ENCODE measurements around the gene PIGC.

Gene PIGC

GRCh38 chr1:172430128-172430454 is 13.8 kb downstream of the PIGC start:
- DNase-seq (ENCODE audit: low read depth in 2 of 2): no peak

- DNase-seq (ENCODE audit: low read depth in 2 of 2): peak in 1 of 2 donors; percentile 10
Observed at GRCh38 chr1:172429331-172430127, 14.3 kb downstream of the PIGC start.

- no peak for DNase-seq (ENCODE audit: low read depth in 2 of 2)
Observed at GRCh38 chr1:172427191-172427590, 16.7 kb downstream of the PIGC start.

- DNase-seq (ENCODE audit: low read depth in 2 of 2): no peak
Observed at GRCh38 chr1:172425339-172425738, 18.5 kb downstream of the PIGC start.

GRCh38 chr1:172423336-172423735 is 20.5 kb downstream of the PIGC start:
- DNase-seq (ENCODE audit: low read depth in 2 of 2): no peak

GRCh38 chr1:172421974-172422604 is 21.8 kb downstream of the PIGC start:
- no peak for DNase-seq (ENCODE audit: low read depth in 2 of 2)

- DNase-seq (ENCODE audit: low read depth in 2 of 2): no peak
Observed at GRCh38 chr1:172420385-172420784, 23.5 kb downstream of the PIGC start, which contains the start of gene C1orf105. TSS of gene C1orf105 (plus strand) at chr1:172420685. CDS start at chr1:172420886, 201 bp downstream.

- DNase-seq (ENCODE audit: low read depth in 2 of 2): no peak
Observed at GRCh38 chr1:172417557-172417956, 26.3 kb downstream of the PIGC start.

GRCh38 chr1:172416496-172417035 is 27.3 kb downstream of the PIGC start:
- DNase-seq (ENCODE audit: low read depth in 2 of 2): no peak

GRCh38 chr1:172414331-172414730 is 29.5 kb downstream of the PIGC start:
- DNase-seq (ENCODE audit: low read depth in 2 of 2): no peak

GRCh38 chr1:172411791-172412338 is 32.0 kb downstream of the PIGC start:
- DNase-seq (ENCODE audit: low read depth in 2 of 2): no peak

GRCh38 chr1:172410027-172410426 is 33.8 kb downstream of the PIGC start:
- DNase-seq (ENCODE audit: low read depth in 2 of 2): no peak

GRCh38 chr1:172408958-172409357 is 34.9 kb downstream of the PIGC start:
- DNase-seq (ENCODE audit: low read depth in 2 of 2): no peak

- DNase-seq (ENCODE audit: low read depth in 2 of 2): no peak
Observed at GRCh38 chr1:172406968-172407367, 36.9 kb downstream of the PIGC start.

GRCh38 chr1:172405912-172406311 is 38.0 kb downstream of the PIGC start:
- DNase-seq (ENCODE audit: low read depth in 2 of 2): no peak

GRCh38 chr1:172404121-172404520 is 39.7 kb downstream of the PIGC start:
- DNase-seq (ENCODE audit: low read depth in 2 of 2): no peak

GRCh38 chr1:172402878-172403569 is 40.8 kb downstream of the PIGC start:
- no peak for DNase-seq (ENCODE audit: low read depth in 2 of 2)

GRCh38 chr1:172401892-172402291 is 42.0 kb downstream of the PIGC start:
- DNase-seq (ENCODE audit: low read depth in 2 of 2): no peak

GRCh38 chr1:172401477-172401876 is 42.4 kb downstream of the PIGC start:
- no peak for DNase-seq (ENCODE audit: low read depth in 2 of 2)

- no peak for DNase-seq (ENCODE audit: low read depth in 2 of 2)
Observed at GRCh38 chr1:172400722-172401105, 43.2 kb downstream of the PIGC start.

GRCh38 chr1:172399756-172400721 is 43.8 kb downstream of the PIGC start:
- no peak for DNase-seq (ENCODE audit: low read depth in 2 of 2)

Data from activated CD4-positive, alpha-beta T cell treated with anti-CD3 and anti-CD28 coated beads for 24 hours (primary cell).